Calu3 (cell line): ENCODE data around the gene ARFGEF2. TPM values are rescaled to one million over a fixed set of nuclear protein-coding genes. Genes with fewer than 3 reads are reported as not detected.
"Not testable (repeated sequence)": the region's sequence is repeated elsewhere in the genome, so short reads cannot be mapped to it uniquely, and the experiment has no call there.

Experiments used
- BruUV-seq: library from RNA; stranded (reverse); fragments of 400-500 nt; replicated peaks from 2 replicates; lab custom pipeline; 2021; lab: Mats Ljungman, UMichigan
- CTCF ChIA-PET: fragments of 300-600 bp; sonication (Branson Sonifier 250); formaldehyde crosslinking; loops from one replicate; lab custom pipeline; 2022; ENCODE audit warnings: antibody characterized with exemption; lab: Charles Lee
- DNase-seq: peaks from one replicate; pipeline ENCODE4 v3.0.0; 2022
- H3K27ac Mint-ChIP-seq: one replicate; pipeline ENCODE4 v1.8.0; 2022; ENCODE audit warnings: mixed read lengths; ENCODE audit not compliant: unreplicated experiment
- H3K27me3 Mint-ChIP-seq: one replicate; pipeline ENCODE4 v1.8.0; 2022; ENCODE audit warnings: mixed read lengths; ENCODE audit not compliant: unreplicated experiment
- H3K36me3 Mint-ChIP-seq: one replicate; pipeline ENCODE4 v1.8.0; 2022; ENCODE audit warnings: mild to moderate bottlenecking, moderate library complexity, mixed read lengths; ENCODE audit not compliant: insufficient read depth, unreplicated experiment
- H3K4me1 Mint-ChIP-seq: one replicate; pipeline ENCODE4 v1.8.0; 2022; ENCODE audit warnings: mild to moderate bottlenecking, low read depth, mixed read lengths; ENCODE audit not compliant: unreplicated experiment
- H3K4me3 Mint-ChIP-seq: one replicate; pipeline ENCODE4 v1.8.0; 2022; ENCODE audit warnings: mild to moderate bottlenecking, low read depth, moderate library complexity, mixed read lengths; ENCODE audit not compliant: unreplicated experiment
- H3K9me3 Mint-ChIP-seq: one replicate; pipeline ENCODE4 v1.8.0; 2022; ENCODE audit warnings: low read depth, mixed read lengths; ENCODE audit not compliant: unreplicated experiment
- intact Hi-C: fragments of 100-400 bp; cut with micrococcal nuclease; formaldehyde crosslinking; loops from one replicate; pipeline ENCODE4 v1.10.0; 2022; ENCODE audit not compliant: unreplicated experiment
- total RNA-seq: library from RNA; stranded (reverse); gene quantifications from 2 replicates; pipeline ENCODE4 v1.2.3, GENCODE V29; 2022
- TF ChIP-seq, protein P1 (sequence below): fragments of 200-600 bp; IDR thresholded peaks from one replicate; pipeline ENCODE4 v1.8.0; 2022; ENCODE audit warnings: antibody characterized with exemption; ENCODE audit not compliant: unreplicated experiment

Gene ARFGEF2
- total RNA-seq, 1 experiment from 2014 or later: 59.2 TPM

DNA sequence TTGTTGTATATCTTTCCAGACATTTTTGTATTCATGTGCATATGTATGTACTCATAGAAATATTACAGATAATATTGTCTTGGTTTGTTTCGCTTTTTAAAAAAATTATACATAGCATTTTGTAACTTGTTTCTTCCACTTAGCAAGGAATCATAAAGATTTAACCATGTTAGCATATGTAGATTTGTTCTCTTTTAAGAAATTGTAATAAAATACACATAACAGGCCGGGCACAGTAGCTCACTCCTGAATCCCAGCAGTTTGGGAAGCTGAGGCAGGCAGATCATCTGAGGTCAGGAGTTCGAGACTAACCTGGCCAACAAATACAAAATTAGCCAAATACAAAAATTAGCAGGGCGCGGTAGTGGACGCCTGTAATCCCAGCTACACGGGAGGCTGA lies 80.2 kb downstream of the ARFGEF2 start:
- DNase-seq: no peak
- H3K9me3 Mint-ChIP-seq: no peaks in the 10 kb centered on the region
- BruUV-seq: no TSS peak
- no peak overlapping the region for H3K4me3 Mint-ChIP-seq
- H3K4me1 Mint-ChIP-seq: peaks cover 4% of the 10 kb centered on the region
- no peaks in the 10 kb centered on the region for H3K27me3 Mint-ChIP-seq
- H3K36me3 Mint-ChIP-seq: peaks cover 40% of the 10 kb centered on the region
- CTCF ChIA-PET: interaction anchor here (0.6 kb wide), 1 partner anchor 123 kb away, joined by 5 read pairs; no protein-coding TSS in a partner anchor
- TF ChIP-seq, protein P1, sequence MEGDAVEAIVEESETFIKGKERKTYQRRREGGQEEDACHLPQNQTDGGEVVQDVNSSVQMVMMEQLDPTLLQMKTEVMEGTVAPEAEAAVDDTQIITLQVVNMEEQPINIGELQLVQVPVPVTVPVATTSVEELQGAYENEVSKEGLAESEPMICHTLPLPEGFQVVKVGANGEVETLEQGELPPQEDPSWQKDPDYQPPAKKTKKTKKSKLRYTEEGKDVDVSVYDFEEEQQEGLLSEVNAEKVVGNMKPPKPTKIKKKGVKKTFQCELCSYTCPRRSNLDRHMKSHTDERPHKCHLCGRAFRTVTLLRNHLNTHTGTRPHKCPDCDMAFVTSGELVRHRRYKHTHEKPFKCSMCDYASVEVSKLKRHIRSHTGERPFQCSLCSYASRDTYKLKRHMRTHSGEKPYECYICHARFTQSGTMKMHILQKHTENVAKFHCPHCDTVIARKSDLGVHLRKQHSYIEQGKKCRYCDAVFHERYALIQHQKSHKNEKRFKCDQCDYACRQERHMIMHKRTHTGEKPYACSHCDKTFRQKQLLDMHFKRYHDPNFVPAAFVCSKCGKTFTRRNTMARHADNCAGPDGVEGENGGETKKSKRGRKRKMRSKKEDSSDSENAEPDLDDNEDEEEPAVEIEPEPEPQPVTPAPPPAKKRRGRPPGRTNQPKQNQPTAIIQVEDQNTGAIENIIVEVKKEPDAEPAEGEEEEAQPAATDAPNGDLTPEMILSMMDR: no peak
- intact Hi-C loops: no loop called here
- H3K27ac Mint-ChIP-seq: no peak overlapping the region

DNA sequence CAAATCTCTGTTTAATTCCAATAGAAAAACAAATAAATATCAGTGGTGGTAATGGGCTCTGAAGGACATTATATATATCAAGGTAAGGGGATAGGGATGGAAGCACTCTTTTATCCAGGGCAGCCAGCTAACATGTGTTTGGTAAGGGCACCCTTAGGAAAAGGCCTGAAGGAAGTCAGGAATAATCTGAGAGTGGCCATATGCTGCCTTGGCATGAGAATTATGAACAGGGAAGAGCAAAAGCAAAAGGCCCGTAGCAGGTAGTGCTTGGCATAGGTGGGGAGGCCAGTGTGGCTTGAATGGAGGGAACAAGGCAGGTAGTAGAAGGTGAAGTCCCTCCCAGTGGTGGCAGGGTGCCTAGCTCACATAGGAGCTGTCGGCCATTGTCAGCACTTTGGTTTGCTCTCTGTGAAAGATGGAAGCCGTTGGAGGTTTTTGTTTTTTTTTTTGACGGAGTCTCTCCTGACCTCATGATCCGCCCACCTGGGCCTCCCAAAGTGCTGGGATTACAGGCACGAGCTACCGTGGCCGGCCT lies 85.0 kb downstream of the ARFGEF2 start:
- Mint-ChIP-seq H3K4me3 (no peak overlapping the region), H3K27me3 (no peaks in the 10 kb centered on the region), H3K9me3 (no peaks in the 10 kb centered on the region), H3K27ac (peak overlapping the region; percentile 33), H3K4me1 (peaks cover 42% of the 10 kb centered on the region), H3K36me3 (peaks cover 46% of the 10 kb centered on the region)
- CTCF ChIA-PET: no interaction called here
- DNase-seq: no peak
- no TSS peak for BruUV-seq
- TF ChIP-seq, protein P1: no peak
- intact Hi-C loops: no loop called here

DNA sequence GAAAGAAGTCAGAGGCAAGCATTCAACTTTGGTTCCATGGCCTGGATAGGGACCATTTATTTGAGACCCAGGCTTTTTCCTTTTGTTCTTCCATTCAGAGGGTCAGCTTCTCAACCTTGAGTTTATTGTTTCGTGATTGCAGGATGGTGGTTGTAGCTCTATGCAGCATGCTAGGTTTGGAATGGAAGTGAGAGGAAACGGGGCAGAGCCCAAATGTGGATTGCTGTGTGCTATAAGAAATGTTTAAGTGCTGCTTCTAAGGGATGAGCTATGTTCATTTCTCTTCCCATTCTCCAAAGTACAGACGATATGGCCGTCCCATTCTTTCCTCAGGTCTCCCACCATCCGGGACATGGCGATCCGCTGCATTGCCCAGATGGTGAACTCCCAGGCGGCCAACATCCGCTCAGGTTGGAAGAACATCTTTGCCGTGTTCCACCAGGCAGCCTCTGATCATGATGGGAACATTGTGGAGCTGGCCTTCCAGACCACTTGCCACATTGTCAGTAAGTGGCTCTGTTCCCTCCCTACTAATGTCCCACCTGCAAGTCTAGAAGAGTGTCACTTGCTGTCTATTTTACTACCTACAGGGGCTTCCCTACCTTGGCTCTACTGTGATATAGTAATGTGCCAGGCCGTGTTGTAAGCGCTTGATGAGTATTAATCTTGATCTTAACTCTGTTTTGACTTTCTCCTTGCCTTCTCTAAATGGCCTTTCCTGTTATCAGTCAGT lies 88.6 kb downstream of the ARFGEF2 start:
- CTCF ChIA-PET: interaction anchor here (0.6 to 1.1 kb wide), 2 partner anchors 27 to 42 kb away, joined by 3 read pairs; no protein-coding TSS in a partner anchor
- Mint-ChIP-seq H3K36me3 (peaks cover 55% of the 10 kb centered on the region), H3K27me3 (no peaks in the 10 kb centered on the region), H3K4me1 (peaks cover 42% of the 10 kb centered on the region), H3K27ac (peak overlapping the region; percentile 33), H3K4me3 (no peak overlapping the region), H3K9me3 (no peaks in the 10 kb centered on the region)
- BruUV-seq: no TSS peak
- DNase-seq: no peak
- TF ChIP-seq, protein P1: no peak
- intact Hi-C loops: loop anchor here (2.0 kb wide), 1 partner anchor 23 kb away; no protein-coding TSS in a partner anchor

DNA sequence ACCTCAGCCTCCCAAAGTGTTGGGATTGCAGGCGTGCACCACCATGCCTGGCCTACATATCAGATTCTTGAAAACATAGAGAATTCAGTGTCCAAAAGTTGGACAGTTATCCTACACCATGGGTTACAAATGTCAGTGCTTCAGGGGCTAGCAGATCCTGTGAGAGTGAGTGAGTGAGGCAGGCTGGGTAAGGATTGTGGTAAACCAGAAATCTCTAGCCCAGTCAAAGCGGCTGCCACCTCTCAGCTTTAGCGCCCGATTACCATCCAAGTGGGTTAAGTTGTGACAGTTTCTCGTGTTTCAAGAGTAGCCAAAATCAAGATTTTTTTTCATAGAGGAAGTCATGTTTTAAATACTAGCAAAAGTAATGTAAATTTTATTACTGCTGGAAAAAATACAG lies 102.7 kb downstream of the ARFGEF2 start:
- CTCF ChIA-PET: no interaction called here
- Mint-ChIP-seq H3K9me3 (no peaks in the 10 kb centered on the region), H3K27me3 (no peaks in the 10 kb centered on the region), H3K4me3 (no peak overlapping the region), H3K27ac (no peak overlapping the region), H3K4me1 (no peaks in the 10 kb centered on the region), H3K36me3 (peaks cover 52% of the 10 kb centered on the region)
- DNase-seq: no peak
- intact Hi-C loops: no loop called here
- TF ChIP-seq, protein P1: no peak
- no TSS peak for BruUV-seq

DNA sequence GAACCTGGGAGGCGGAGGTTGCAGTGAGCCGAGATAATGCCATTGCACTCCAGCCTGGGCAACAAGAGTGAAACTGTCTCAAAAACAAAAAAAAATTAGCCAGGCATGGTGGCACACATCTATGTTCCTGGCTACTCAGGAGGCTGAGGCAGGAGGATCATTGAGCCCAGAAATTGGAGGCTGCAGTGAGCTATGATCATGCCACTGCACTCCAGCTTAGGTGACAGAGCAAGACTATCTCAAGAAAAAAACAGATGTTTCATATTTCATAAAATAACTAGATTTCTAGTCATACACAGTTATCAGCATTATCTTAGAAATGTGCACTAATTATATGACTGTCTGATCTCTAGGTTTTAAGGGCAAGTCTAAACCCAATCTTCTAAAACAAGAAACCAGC lies 106.7 kb downstream of the ARFGEF2 start:
- peaks cover 65% of the 10 kb centered on the region for H3K36me3 Mint-ChIP-seq
- CTCF ChIA-PET: interaction anchor here (0.9 kb wide), 1 partner anchor 18 kb away, joined by 3 read pairs; the partner anchor contains the start of gene CSE1L
- H3K9me3 Mint-ChIP-seq, H3K4me1 Mint-ChIP-seq, H3K4me3 Mint-ChIP-seq, intact Hi-C loops, H3K27ac Mint-ChIP-seq, H3K27me3 Mint-ChIP-seq, BruUV-seq, DNase-seq: not testable (repeated sequence)
